GM18873 (cell line): ENCODE measurements around the gene INCA1.

Source experiments
- ATAC-seq: cut with Tn5 transposase; IDR thresholded peaks from one replicate; pipeline ENCODE4 v1.9.1; 2021; ENCODE audit warnings: mild to moderate bottlenecking, moderate library complexity, moderate number of reproducible peaks; ENCODE audit not compliant: unreplicated experiment, low FRiP score

Gene INCA1

DNA sequence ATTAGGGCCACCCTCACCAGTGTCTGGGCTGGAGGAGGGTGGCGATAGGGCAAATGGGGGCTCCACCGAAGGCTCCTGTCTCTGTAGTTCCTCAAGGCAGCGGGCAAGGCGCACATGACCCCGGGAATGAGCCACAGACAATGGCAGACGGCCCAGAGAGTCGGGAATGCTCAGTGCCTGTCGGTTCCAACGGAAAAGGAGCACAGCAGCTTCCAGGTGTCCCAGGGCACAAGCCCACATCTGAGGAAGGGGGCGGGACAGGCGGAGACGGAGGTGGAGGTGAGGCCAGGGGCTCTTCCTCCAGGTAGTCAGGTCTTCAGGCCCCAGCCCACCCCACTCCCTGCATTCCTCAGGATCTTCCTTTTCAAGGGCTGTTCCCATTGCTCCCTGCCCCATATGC, 24.6 kb downstream of the INCA1 start:
- no peak for ATAC-seq

DNA sequence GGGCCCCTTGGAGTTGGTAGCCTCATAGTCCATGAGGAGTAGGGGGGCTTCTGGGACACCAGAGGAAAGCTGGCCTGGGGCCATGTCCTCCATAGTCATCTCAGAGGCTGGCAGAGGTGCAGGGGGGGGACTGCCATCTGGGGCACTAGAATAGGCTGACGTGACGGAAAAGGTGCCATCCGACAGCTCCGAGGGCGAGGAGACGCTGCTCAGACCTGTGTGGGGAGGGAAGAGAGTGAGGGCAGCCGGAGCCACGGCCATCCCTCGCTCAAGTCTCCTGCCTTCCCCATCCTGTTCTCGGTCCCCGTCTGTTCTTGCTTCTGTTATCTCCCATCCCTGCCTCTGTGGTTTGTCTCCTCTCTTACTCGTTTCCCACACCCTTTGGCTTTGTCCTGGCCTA, 25.0 kb downstream of the INCA1 start:
- no peak for ATAC-seq

DNA sequence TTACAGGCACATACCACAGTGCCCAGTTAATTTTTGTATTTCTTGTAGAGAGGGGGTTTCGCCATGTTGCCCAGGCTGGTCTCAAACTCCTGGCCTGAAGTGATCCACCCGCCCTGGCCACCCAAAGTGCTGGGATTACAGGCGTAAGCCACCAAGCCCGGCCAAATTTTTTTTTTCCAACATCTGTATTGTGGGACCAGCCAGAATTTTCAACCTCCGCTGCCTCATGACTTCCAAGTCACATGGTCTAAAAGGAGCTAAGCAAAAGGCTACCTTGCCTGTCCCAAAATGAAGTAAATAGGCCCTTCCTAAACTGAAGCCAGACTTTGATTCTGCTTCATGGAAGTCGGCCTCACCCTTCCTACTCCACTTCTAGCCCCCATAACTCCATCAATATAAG, 25.5 kb downstream of the INCA1 start:
- no peak for ATAC-seq

DNA sequence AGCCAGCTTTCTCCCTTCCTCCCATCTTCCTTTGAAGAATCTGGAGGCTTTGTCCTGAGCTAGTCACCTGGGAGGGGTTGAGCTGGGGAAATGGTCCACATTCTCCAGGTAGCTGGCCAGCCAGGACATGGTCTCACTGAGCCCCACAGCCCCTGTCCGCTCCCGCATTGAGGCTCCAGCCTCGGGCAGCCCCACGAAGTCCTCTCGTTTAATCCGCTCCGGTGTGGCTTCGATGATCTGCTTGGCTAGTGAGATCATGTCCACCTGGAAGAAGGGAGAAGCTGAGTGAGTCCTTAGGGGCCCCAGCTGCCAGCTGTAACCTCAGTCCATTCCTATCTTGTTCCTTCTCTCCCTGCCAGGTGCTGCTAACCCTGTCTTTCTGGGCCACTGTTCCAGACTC, 27.0 kb downstream of the INCA1 start:
- ATAC-seq: no peak

DNA sequence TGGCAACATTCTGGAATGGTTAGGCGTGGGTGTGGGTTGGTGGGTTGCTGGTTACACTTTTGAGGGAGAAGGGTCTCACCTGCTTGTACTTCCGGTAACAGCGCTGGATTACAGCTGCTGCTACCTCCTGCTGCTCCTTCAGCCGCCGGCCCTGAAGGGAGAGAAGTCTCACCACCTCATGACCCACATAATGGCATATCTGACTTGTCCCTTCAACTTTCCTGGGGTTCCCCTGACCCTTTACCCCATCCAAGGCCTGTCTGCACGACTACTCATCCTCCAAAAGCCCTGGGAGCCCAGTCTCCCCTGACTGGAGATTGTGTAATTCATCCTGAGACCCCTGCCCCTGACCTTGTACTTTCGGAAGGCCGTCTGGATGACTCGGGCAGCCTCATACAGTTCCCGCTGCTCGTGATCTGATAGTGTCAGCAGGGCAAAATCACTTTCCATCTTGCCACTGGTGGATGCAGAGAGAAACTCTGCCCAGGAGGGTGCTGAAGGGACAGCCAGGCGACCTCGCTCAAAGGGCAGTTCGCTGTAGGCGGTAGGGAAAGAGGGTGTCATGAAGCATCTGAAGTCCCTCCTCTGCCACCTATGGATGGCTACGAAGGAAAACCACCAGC, 27.7 kb downstream of the INCA1 start:
- no peak for ATAC-seq

DNA sequence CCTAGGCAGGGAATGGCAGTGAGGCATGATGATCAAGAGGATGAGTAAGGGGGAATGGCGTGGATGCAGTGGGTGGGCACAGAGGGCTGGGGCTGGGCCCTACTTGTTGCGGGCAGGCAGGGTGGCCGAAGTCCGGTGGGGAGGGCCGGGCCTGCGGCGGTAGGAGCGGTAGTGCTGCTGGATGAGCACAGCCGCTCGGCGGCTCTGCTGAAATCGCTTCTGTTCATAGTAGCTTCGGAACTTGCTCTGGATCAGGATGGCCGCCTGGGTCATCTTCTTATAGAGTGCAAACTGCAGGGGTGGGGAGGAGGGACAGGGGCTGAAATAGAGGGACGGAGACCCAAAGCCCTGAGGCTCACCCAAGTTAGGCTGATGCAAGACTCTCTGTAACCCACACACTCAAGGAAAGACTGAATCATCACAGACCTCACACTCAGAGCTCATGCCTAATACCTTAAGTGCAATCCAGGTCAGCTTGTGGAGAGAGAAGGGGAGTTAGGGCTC, 28.2 kb downstream of the INCA1 start:
- ATAC-seq: no peak

DNA sequence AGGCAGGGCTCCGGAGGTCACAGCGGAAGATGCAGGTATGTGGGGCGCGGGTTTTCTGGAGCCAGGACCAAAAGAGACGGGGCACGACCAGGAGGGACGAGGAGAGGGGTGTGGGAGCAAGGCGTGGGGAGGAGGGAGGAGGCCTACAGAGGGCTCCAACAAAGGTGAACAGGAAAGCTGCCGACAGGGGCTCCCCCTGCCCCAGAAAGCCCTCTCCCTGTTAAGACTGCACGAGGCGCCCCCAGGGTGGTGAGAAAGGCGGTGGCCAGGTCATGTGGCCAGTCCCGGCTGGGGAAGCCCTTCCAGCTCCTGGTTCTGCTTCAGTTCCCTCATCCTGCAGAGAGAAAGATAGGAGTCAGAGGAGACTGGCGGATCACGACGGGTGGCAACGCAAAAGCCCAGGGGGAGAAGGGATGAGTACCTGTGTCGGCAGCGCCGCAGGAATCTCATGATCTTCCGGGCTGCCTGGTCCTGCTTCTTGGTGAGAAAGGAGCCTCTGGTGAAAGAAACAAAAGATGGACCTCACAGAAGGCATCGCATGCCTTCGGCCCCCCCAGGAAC, 28.8 kb downstream of the INCA1 start:
- ATAC-seq: no peak

DNA sequence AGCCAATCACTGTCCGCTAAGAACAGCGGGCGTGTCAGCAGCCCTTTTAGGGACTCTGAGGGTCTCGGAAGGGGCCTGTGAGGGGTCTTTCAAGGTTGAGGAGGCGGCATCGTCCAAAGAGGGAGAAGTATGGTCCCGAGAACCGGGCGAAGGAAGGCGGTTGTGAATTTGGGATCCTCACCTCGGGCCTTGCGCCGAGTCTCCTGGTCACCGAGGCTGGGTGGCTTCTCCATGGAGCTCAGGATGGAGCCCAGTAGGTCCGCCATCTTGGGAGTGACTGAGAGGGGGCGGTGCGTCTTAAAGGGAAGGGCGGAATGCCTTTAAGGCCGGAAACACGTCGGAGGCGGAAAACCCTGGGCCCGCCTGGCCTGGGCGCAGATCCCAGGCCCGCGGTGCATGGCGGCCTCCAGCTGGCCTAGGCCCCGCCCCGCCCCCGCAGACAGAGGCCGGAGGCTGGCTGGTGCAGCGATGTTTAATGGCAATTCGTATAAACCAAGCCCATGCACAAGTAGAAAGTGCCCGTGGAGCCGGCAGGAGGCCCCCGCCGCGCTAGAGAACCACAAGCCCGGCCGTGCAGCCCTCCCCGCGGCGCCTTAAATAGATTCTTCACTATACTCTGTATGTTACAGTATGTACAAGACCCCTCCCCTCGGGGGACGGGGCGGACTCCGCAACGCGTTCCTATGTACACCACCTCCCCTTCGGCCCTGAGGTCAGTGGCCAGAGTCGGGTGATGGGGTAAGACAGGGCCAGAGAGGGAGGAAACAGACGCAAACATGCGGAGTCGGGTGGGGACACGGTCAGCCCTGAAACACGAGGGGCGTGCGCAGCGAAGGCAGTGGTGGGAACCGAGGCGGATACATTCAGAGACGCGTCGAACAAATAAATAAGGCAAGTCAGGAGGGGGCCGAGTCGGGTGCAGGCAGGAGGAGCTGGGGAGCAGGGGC, 29.5 kb downstream of the INCA1 start, which contains the start of gene SPAG7:
Gene SPAG7, minus strand, starts transcription at position 279 of the 947 bp plus-strand sequence. Its CDS starts 13 bp downstream, at position 266.
- peak; percentile 52 for ATAC-seq

DNA sequence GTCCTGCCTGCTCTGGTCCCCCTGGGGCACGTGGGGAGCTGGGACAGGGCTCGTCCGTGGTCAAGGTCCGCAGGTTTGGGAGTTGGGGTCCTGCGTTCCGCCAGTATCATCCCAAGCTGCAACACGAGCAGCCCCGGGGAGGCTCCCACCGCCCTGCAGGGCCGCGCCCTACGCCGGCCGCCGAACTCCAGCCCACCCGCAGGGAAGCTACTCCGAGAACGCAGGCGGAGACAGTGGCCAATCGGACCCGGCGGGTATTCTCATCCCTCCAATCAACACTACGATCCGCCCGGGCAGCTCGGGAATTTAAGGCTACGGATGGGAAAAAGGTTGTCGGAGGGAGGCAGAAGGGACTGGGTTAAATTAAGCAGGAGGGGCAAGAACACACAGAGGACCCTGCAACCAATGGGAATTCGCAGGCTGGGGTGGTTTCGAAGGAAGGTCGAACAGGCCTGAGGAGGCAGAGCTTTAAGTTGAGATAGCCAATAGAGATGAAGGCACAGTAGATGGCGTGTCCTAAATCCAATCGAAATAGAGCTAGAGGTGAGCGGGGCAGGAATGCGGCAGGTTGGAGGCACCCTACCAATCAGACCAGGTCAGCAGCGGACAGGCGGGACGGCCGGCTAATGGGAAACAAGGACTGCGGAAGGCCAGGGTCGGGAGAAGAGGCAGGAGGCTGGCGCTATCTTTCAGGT, 30.3 kb downstream of the INCA1 start:
- peak; percentile 79 for ATAC-seq

DNA sequence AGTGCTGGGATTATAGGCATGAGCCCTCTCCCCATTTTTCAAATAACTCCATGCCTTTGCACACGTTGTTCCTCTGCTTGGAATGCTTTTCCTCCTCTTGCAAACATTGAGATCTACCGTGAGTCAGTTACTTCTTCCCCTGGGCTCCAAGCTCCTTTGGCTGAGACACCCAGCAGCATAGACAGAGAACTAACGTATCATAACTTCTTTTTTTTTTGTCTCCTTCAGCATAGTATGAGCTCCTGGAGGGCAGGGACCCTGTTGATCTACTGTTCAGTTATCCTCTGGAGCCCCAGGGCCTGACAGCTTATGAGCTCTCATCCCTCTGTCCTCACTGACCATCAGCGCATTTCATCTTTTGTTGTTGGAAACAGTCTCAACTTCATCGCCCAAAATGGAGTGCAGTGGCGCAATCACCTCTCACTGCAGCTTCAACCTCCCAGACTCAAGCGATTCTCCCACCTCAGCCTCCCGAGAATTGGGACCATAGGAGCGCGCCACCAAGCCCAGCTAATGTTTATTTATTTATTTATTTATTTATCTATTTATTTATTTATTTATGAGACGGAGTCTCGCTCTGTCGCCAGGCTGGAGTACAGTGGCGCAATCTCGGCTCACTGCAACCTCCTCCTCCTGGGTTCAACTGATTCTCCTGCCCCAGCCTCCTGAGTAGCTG, 31.9 kb downstream of the INCA1 start:
- ATAC-seq: no peak

DNA sequence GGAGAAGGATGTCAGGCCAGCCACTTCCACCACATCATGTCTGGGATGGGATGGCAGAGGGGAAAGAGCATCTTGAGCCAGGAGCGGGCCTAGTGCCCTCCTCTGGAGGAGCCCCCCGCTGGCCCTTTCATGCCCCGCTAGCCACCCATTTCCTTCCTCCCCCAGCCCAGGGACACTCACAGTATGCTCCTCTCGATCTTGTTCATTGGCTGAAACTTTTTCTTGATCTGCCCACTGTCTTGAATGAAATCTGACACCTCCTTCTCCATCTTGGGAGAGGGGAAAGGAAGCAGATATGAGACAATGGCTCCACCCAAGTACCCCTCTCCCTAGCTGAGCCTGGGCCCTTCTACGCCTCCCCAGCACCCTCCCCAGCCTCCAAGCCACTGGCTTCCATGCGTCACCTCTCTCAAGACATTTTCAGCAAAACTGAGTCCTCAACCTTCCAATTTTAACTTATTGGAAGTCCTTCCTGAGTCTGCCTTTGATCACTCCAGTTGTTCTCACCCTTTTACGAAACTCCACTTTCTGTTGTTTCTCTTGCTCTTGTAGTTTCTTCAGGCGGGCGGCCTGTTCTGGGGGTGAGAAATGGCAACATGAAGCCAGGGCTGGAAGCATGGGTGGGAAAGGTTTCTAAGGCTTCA, 36.9 kb downstream of the INCA1 start:
- ATAC-seq: no peak

DNA sequence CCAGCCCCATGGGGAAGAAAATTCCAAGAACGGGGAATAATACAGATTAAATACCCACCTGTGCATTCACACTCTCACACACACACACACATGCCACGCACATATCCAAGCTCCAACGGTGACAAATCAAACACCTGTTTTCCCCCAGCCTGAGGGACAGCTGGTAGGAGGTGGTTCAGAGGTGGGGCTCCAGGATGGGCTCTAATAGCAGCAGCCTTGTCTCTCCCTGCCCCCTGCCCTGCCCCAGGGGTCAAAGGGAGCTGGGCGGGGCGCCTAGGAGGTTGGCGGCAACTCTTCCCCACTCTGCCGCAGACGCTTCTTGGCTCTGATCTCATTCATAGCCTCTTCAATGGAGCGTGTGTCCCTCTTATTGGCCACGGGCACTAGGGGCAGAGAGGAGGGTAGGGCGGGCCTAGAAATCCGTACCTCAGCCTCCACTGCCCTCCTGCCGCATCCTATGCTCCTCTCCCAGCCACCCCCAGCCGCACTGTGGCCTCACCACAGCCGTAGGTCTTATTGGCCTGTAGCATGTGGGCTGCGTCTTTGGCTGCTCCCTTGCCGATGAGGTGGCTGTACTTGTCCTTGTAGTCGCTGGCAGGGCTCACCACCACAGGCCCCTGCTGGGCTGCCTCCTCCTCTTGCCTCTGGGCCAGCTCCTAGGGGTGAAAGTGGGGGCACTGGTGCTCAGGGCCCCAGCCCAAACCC, 37.9 kb downstream of the INCA1 start:
- ATAC-seq: no peak

DNA sequence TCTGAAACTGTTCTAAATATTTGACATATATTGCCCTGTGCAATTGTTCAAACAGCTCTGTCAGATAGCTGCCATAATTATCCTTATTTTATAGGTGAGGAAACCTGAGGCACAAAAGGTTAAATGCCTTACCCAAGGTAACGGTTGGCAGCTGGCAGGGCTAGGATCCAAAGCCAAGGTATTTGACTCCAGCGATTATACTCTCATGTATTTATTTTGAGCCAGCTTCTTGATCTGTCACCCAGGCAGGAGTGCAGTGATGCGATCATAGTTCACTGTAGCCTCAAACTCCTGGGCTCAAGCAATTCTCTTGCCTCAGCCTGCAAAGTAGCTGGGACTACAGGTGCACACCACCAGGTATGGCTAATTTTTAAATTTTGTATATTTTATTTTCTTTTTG, 39.2 kb downstream of the INCA1 start:
- ATAC-seq: no peak

DNA sequence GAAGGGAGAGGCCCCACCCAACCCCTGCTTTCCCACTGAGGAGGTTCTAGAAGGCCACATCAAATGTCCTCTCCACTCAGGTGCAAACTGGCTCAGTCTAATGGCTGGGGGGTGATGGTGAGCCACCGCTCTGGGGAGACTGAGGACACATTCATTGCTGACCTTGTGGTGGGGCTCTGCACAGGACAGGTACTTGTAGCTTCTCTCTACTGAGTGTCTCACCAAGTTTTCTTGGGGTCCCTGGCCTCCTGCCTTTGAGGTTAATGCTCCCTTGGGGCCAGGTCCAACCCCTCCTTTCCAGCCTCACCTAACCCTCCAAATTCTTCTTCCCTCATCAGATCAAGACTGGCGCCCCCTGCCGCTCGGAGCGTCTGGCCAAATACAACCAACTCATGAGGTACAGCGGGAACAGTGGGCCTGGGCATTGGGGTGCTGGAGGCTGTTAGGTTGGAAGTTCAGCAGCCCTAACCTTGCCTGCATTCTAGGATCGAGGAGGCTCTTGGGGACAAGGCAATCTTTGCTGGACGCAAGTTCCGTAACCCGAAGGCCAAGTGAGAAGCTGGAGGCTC, 40.7 kb downstream of the INCA1 start:
- no peak for ATAC-seq

DNA sequence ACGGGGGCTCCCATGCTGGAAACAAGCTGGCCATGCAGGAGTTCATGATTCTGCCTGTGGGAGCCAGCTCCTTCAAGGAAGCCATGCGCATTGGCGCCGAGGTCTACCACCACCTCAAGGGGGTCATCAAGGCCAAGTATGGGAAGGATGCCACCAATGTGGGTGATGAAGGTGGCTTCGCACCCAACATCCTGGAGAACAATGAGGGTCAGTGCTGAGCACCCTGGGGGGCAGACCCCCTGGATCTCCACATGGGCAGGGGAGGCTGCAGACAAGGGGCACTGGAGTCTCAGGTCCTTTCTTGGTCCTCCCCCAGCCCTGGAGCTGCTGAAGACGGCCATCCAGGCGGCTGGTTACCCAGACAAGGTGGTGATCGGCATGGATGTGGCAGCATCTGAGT, 42.2 kb downstream of the INCA1 start:
- ATAC-seq: no peak

DNA sequence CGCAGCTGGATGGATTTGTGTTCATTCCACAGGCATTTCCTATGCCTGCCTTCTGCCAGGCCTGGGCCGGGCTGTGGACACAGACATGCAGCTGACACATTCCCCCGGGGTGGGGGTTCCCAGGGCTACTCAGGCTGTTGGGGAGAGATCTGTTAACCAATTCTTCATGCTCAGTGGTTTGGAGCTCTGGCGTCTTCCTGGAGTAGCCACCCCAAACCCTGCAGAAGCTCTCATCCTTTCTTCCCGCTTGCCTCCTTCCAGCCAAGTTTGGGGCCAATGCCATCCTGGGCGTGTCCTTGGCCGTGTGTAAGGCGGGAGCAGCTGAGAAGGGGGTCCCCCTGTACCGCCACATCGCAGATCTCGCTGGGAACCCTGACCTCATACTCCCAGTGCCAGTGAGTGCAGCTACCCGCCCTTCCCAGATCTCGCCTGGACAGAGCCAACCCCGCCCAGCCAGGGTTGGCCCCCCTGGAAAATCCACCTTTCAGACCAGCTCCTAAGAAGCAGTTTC, 43.8 kb downstream of the INCA1 start:
- ATAC-seq: no peak

DNA sequence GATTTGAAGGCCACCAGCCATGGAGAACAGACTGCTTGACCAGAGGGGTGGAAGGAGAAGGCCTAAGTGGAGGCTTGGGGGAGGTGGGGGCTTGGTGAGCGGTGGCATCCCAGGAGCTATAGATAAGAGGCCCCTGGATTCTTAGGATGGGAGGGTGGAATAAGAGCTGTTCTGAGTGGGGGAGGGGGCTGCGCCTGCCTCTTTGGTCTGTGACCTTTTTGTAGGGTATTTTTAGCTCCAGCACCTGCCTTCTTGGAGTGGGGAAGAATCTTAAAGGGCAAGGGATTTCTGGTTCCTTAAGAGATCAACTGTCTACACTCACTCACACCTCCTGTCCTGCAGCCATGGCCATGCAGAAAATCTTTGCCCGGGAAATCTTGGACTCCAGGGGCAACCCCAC, 45.8 kb downstream of the INCA1 start:
- no peak for ATAC-seq

DNA sequence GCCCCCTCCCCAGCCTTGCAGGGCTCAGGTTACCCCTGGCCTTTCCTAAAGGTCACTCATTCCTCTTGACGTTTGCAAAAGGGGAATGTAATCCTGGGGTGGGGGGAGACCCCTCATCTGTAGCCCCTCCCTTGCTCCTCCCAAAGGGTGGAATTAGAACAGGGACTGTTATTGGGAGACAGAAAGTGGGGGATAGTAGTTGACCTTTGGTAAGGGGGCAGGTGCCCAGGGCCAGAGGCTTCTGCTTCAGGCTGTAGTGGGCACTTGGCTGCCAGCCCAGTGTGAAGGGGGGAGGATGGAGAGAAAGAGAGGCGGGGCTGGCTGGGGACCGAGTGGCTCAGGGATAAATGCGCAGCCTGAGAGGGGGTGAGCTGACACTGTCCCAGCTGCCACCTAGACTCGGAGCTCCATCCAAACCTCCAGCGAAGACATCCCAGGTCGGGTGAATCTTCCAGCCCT, 46.5 kb downstream of the INCA1 start, which contains the start of gene ENO3:
Gene ENO3, plus strand, starts transcription at position 374 of the 459 bp plus-strand sequence. CDS start 711 bp downstream, outside the sequence.
- ATAC-seq: no peak
